Glomerular visceral epithelial cell (primary cell): ENCODE results near the gene PCDHGA3.
"Not testable (repeated sequence)": the region's sequence is repeated elsewhere in the genome, so short reads cannot be mapped to it uniquely, and the experiment has no call there.

Experiments
- DNase-seq: peaks from one replicate; pipeline ENCODE4 v3.0.0-alpha.2; 2016; ENCODE audit errors: extremely low spot score

The PCDHGA3 gene

GRCh38 chr5:141382469-141383294 is 39.1 kb downstream of the PCDHGA3 start, which contains the start of gene PCDHGA7:
Gene PCDHGA7, plus strand, starts transcription at chr5:141382742. Its CDS starts 158 bp downstream, at chr5:141382900.
- no peak for DNase-seq

GRCh38 chr5:141383345-141383744 is 39.7 kb downstream of the PCDHGA3 start:
- DNase-seq, result no peak

DNA sequence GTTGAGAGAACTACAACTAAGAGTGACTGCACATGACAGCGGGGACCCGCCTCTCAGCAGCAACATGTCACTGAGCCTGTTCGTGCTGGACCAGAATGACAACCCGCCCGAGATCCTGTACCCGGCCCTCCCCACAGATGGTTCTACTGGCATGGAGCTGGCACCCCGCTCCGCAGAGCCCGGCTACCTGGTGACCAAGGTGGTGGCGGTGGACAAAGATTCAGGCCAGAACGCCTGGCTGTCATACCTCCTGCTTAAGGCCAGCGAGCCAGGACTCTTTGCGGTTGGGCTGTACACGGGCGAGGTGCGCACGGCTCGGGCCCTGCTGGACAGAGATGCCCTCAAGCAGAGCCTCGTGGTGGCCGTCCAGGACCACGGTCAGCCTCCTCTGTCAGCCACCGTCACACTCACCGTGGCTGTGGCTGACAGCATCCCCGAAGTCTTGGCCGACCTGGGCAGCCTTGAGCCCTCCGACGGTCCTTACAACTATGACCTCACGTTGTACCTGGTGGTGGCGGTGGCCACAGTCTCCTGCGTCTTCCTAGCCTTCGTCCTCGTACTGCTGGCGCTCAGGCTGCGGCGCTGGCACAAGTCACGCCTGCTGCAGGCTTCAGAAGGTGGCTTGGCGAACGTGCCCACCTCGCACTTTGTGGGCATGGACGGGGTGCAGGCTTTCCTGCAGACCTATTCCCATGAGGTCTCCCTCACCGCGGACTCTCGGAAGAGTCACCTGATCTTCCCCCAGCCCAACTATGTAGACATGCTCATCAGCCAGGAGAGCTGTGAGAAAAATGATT is 41.0 kb downstream of the PCDHGA3 start:
- DNase-seq, result no peak

DNA sequence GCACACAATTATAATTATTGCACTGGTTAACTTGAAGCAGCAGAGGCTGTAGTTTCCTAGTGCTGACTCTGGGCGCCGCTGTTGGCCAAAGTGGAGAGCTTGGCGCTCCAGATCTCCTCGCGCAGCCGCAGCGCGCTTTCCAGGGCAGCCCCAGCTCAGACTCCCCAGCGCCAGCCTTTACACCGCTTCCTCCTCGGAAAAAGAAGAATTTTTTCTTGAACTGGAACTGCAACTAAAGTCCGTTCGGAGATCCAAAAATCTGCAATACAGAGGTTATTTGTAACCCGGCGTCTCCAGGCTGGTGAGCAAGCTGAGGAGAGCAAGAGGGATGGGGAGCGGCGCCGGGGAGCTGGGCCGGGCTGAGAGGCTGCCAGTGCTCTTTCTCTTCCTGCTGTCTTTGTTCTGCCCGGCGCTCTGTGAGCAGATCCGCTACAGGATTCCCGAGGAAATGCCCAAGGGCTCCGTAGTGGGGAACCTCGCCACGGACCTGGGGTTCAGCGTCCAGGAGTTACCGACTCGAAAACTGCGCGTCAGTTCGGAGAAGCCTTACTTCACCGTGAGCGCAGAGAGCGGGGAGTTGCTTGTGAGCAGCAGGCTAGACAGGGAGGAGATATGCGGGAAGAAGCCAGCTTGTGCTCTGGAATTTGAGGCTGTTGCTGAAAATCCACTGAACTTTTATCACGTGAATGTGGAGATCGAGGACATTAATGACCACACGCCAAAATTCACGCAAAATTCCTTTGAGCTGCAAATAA is 44.1 kb downstream of the PCDHGA3 start, which contains the start of gene PCDHGB4:
PCDHGB4 (plus strand) TSS at position 142 of the 755 bp plus-strand sequence; CDS start at position 329, 187 bp downstream.
- not testable (repeated sequence) for DNase-seq

DNA sequence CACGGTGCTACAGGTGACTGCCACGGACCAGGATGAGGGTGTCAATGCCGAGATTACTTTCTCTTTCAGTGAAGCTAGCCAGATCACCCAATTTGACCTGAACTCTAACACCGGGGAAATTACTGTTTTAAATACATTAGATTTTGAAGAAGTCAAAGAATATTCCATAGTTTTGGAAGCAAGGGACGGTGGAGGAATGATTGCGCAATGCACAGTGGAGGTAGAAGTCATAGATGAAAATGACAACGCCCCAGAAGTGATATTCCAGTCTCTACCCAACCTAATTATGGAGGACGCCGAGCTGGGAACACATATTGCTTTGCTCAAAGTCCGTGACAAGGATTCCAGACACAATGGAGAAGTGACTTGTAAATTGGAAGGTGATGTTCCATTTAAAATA is 45.0 kb downstream of the PCDHGA3 start:
- DNase-seq, result no peak

- no peak for DNase-seq
Observed at GRCh38 chr5:141389153-141390042, 45.8 kb downstream of the PCDHGA3 start.

- DNase-seq, result no peak
Observed at GRCh38 chr5:141392429-141393198, 49.0 kb downstream of the PCDHGA3 start, which contains the start of gene PCDHGA8. Gene PCDHGA8, plus strand, starts transcription at chr5:141392633. Its CDS starts 181 bp downstream, at chr5:141392814.

GRCh38 chr5:141393267-141393666 is 49.6 kb downstream of the PCDHGA3 start:
- no peak for DNase-seq

GRCh38 chr5:141394401-141395187 is 51.0 kb downstream of the PCDHGA3 start:
- DNase-seq, result not testable (repeated sequence)
